ENCODE data around the gene PTGER3.

DNA sequence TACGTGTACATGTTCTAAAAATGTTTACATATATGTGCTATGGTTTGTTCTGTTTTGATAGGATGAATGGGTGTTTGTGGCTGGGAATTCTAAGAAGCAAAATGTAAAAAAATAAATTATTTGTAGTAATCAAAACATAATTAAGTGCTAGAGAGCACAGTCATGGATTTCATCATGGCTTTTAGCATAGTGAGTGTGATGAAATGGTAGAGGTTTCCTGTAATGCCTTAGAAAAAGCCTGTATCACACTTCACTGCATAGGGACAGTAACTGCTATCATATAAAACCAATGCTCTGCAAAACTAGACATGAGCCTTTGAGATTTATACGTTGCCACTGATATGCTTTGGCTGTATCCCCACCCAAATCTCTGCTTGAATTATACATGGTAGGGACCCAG lies 99.8 kb downstream of the PTGER3 start:
- no peak for TF ChIP-seq CTCF (IDR thresholded peaks at IDR 0.05)
- TF ChIP-seq POLR2A (IDR thresholded peaks at IDR 0.05), result no peak

Data from testis (tissue), 2 donors.